Fibroblast of gingiva (primary cell): ENCODE measurements around the gene WDR88.
"Not testable (repeated sequence)": the region's sequence is repeated elsewhere in the genome, so short reads cannot be mapped to it uniquely, and the experiment has no call there.

Experiments
- DNase-seq: peaks from one replicate; pipeline ENCODE4 v3.0.0-alpha.2; 2011; ENCODE audit warnings: low read depth

The WDR88 gene

GRCh38 chr19:33129901-33130300 lies 2.0 kb upstream of the WDR88 start:
- DNase-seq, result no peak

GRCh38 chr19:33130433-33130832 lies 1.5 kb upstream of the WDR88 start:
- DNase-seq, result no peak

- no peak for DNase-seq
Observed at GRCh38 chr19:33132425-33132824, 511 bp downstream of the WDR88 start.

DNA sequence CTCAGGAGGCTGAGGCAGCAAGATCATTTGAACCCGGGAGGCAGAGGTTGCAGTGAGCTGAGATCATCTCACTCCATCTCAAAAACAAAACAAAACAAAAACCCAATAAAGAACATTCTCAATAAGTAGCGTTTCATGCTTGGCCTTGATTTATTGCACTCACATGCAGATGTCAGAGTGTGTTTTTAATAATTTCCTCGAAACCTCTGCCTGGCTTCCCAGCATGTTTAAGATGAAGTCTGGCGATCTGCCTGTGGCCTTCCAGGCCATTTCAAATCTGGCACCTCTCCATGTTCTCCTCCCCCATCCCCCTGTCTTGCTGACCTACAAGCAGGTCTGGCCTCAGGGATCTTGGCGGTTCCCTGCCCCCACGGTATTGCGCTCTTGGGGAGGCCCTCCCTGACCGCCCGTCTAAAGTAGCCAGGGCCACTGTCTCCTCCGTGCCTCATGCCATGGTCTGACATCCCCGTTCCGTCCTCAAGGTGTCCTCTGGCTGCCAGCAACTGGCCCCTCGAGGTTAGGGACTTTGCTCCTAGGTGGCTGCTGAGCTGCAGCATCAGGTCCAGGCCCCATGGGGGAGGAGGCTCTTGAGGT lies 1.6 kb downstream of the WDR88 start:
- DNase-seq, result no peak

DNA sequence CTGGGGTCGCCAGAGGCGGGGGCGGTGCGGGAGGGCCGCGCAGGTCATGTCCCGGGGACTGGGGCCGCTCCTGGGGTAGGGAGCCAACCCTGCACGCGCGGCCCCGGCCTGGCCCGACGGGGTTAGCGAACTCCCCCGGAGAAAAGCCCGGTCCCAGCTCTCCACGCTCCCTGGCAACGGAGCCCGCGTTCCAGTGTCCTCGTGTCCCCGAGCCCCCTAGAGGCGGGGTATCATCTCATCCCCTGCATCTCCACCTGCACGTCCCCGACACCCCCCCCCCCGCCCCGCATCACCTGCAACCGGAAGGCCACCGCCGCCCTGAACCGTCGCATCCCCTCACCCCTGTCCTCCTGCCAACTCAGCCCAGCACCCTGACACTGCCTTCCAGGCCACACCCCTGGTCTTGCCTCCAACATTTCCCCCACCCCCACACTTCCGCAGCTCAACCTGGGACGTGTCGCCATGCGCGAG lies 2.7 kb downstream of the WDR88 start:
- DNase-seq, result no peak

DNA sequence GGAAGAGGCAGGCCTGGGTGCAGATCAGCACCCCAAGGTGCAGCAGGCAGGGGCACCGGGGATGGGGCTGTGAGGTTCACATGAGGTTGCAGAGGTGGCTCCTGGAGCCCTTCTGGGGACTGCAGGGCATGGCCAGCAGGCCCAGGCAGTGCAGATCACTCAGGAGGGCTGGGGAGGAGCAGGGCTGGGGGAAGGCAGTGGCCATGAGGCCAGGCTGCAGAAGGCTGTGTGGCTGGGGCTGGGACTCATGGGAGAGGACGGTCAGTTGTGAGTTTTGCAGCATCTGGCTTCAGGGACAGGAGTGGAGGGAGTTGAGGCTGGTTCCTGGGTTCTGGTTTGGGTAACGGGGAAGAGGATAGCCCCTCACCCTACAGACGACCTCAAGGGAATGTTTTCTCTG lies 7.3 kb downstream of the WDR88 start:
- no peak for DNase-seq

DNA sequence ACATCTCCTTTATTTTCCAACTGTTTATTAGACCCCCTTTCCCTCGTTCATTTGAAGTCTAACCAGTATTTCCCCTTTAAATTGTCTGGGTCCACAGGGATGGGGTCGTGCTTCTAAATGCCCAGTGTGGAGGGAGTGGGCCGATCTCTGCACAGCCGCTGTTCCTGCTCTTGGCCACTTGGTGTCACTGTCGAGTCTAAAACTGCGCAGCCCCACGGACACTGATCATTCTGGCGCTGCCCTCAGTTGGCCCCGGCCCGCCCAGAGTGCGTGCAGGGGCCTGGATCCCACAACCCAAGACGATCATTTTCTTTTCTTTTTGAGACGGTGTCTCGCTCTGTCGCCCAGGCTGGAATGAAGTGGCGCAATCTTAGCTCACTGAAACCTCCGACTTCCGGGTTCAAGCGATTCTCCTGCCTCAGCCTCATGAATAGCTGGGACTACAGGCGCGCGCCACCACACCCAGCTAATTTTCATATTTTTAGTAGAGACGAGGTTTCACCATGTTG lies 12.0 kb downstream of the WDR88 start:
- DNase-seq, result peak; percentile 34

- DNase-seq, result no peak
Observed at GRCh38 chr19:33146209-33146608, 14.3 kb downstream of the WDR88 start.

DNA sequence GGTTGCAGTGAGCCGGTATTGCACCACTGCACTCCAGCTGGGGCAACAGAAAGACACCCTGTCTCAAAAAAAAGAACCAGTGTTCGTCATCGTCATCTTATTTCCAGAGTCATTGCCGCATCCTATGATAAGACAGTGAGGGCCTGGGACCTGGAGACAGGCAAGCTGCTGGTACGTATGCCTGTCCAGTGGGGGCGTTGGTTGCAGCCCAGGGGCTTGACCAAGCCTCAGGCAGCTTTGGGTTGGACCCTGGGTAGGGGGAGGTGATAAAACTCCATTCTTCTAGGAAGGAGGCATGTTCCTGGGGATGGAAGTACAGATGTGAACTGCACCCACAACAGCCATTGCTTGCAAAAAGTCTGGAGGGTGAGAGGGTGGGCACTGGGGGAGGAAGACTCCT lies 15.6 kb downstream of the WDR88 start:
- DNase-seq, result no peak

- no peak for DNase-seq
Observed at GRCh38 chr19:33150852-33151518, 19.1 kb downstream of the WDR88 start.

GRCh38 chr19:33152176-33152575 lies 20.3 kb downstream of the WDR88 start:
- peak; percentile 72 for DNase-seq

DNA sequence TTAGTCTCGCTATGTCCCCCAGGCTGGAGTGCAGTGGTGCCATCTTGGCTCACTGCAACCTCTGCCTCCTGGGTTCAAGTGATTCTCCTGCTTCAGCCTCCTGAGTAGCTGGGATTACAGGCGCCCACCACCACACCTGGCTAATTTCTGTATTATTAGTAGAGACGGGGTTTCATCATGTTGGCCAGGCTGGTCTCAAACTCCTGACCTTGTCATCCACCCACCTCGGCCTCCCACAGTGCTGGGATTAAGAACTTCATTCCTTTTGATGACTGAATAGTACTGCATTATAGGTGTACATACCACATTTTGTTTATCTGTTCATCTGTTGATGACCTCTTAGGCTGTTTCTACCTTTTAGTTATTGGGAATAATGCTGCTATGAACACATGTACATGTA lies 20.7 kb downstream of the WDR88 start:
- DNase-seq, result not testable (repeated sequence)

- not testable (repeated sequence) for DNase-seq
Observed at GRCh38 chr19:33154313-33154712, 22.4 kb downstream of the WDR88 start.

DNA sequence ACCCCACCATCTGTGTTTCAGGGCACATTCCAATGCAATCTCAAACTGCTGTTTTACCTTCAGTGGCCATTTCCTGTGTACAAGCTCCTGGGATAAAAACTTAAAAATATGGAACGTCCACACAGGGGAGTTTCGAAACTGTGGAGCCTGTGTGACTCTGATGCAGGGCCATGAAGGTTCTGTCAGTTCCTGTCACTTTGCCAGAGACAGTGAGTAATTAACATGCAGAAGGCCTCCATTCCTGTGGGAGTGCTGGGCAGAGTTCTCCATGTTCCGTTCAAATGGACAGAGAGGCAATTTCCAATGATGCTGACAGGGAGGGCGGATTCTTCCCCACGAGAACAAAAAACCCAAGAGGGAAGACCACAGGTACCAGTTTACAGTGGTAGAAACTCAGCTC lies 24.4 kb downstream of the WDR88 start:
- peak; percentile 63 for DNase-seq

DNA sequence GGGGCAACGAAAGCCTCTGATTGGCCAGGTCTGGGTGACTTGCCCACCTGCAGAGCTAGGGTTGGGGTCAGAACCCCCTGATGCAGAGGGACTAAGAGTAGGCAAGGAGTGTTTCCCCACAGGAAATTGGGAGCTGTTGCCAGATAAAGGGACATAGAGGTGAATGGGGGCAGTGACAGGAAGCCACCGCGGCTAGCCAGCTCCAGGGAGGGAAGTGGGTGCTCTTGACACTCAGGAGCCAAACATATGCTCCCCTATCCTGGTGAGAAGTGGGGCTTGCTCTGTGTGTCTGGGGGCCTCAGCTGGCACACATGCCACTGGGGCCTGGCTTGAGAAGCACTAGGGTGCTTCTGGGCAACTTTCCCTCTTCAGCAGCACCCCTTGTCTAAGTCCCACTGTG lies 26.0 kb downstream of the WDR88 start:
- DNase-seq, result no peak

GRCh38 chr19:33158365-33158764 lies 26.5 kb downstream of the WDR88 start:
- no peak for DNase-seq

- DNase-seq, result no peak
Observed at GRCh38 chr19:33159149-33159548, 27.2 kb downstream of the WDR88 start.

DNA sequence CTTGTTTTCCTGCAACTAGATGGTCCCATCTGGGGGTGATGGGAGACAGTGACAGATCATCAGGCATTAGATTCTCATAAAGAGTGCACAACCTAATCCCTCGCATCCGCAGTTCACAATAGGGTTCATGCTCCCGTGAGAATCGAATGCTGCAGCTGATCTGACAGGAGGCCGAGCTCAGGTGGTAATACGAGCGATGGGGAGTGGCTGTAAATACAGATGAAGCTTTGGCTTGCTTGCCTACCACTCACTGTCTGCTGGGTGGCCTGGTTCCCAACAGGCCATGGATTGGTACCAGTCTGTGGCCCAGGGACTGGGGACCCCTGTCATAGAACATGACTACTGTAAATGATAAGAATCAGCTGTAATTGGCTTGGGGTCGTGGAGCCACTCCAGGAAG lies 28.0 kb downstream of the WDR88 start:
- no peak for DNase-seq

- DNase-seq, result no peak
Observed at GRCh38 chr19:33161201-33161600, 29.3 kb downstream of the WDR88 start.

- no peak for DNase-seq
Observed at GRCh38 chr19:33163481-33163880, 31.6 kb downstream of the WDR88 start.

DNA sequence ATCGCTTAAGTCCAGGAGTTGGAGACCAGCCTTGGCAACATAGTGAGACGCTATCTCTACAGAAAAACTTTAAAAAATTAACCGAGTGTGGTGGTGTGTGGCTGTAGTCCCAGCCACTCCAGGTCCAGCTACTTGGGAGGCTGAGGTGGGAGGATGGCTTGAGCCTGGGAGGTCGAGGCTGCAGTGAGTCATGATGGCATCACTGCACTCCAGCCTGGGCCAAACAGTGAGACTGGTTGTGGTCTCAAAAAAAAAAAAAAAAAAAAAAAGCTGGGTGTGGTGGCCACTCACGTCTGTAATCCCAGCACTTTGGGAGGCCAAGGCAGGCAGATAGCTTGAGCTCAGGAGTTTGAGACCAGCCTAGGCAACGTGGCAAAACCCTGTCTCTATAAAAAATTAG lies 34.1 kb downstream of the WDR88 start:
- not testable (repeated sequence) for DNase-seq

- DNase-seq, result no peak
Observed at GRCh38 chr19:33167438-33167837, 35.5 kb downstream of the WDR88 start.

GRCh38 chr19:33168528-33168927 lies 36.6 kb downstream of the WDR88 start:
- DNase-seq, result no peak
